ENCODE results near the gene ST8SIA6.

Gene ST8SIA6

DNA sequence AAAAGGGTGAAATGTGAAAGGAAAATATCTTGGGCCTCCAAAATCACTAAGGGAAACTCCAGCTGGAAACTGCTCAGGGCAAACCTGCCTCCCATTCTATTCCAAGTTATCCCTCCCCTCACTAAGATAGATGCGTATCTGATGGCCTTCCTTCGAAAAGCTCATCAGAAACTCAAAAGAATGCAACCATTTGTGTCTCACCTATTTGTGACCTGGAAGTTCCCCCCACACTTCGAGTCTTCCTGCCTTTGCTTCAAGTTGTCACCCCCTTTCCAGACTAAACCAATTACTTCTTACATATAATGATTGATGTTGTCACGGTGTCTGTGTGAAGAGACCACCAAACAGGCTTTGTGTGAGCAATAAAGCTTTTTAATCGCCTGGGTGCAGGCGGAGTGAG lies 69.3 kb downstream of the ST8SIA6 start:
- DNase-seq, result no peak

DNA sequence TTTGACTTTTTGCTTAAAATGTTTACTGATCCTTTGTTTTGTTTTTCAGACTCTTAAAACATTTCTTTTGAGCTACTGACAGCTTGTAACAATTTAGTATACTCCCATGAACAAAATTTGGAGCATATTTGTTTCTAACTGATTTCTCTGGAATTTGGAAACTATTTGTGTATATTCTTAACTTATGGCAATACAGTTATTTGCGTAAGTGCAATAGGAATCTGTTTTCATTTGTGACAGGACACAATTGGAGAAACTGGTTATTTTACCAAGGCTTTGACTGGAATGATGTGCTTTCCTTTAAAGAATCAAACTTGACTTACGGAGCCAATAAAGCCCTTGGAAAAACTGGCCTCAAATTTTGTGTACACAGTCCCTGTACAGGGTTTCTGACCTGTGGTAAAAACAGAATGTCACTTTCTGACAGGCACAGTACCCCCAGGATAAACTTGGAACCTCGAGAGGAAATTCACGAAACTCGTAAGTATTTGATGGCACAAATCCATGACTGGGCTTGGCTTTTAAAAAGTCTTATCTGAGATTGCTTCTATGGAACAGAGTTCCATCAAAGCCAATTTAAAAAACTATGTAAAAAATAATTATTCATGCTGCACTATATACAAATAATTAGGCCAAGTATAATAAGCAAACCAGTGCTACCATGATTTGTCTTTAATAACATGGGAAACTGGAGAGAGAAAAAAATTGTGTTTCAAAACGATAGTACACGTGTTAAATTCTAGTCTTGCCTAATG lies 70.4 kb downstream of the ST8SIA6 start:
- no peak for DNase-seq

DNA sequence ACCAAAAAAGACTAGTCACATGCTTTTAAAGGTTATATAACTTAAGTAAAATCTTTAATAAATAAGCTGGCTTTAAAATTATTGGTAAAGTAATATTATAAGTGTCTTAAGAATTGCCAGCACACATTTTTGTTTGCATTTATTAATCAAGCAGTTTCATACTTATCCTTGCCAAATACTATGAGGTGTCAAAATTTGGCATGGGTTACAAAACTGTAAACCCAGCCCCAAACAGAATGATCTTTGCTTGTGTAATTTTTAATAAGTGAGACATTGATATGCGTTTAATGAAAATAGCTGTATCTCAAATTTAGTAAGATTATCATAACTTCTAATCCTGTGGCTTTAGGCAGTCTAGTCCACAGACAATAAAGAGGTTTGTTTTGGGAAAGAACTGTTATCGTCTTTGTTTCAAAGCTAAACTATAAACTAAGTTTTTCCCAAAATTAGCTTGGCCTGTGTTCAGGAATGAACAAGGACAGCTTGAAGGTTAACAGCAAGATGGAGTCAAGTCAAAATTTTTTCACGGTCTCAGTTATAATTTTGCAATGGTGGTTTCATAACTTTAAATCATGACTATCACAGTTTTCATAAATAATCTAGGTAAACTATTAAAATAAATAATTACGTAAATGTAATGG lies 72.8 kb downstream of the ST8SIA6 start:
- no peak for DNase-seq

DNA sequence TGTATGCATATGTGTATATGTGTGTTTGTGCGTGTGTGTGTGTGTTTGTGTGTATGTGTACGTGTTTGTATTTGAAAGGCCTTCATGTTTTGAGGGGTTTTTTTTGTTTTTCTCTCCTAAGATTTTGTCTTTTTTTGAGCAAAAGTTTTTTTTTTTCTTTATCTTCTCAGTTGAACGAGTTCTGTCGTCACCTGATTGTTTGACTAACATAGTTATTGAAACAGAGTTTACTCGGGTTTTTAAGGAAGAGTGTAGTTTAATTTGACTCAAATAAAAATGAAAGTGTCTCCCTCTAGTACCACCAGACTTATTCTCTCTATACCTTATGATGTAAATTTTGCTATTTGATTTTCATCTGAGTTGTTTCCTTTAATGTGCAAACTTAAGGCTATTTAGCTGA lies 73.5 kb downstream of the ST8SIA6 start:
- DNase-seq, result no peak

DNA sequence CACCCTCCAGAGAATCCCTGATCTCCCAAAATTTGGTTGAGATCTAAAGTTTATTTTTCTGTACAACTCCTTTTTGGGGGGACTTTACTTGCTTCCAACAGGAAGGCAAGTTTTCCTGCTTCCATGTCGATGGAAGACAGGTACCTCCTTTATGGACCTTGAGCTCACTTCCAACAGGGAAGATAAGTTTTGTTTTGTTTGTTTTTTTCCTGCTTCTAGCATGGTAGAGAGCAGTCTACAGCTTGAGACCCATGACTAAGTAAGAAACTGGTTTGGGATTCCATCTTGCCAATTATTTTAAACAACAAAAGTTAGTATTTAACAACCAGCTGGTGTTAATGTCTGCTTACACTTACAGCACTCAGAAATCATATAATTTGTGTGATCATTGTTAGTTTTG lies 74.4 kb downstream of the ST8SIA6 start:
- no peak for DNase-seq

DNA sequence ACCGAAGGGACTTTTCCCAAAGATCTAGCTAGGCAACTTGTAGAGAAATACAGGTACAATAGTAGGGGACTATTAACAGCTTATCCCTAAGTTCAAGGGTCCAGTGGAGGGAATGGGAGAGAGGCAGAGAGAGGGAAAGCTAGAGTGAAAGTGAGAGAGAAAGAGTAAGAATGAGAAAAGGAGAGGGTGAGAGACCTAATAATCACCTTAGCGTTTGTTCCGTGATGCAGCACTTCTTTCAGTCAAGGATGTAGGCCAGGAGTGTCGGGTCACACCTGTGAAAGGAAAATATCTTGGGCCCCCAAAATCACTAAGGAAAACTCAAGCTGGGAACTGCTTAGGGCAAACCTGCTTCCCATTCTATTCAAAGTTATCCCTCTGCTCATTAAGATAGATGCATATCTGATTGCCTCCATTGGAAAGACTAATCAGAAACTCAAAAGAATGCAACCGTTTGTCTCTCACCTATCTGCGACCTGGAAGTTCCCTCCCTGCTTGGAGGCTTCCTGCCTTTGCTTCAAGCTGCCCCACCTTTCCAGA lies 75.2 kb downstream of the ST8SIA6 start:
- no peak for DNase-seq

DNA sequence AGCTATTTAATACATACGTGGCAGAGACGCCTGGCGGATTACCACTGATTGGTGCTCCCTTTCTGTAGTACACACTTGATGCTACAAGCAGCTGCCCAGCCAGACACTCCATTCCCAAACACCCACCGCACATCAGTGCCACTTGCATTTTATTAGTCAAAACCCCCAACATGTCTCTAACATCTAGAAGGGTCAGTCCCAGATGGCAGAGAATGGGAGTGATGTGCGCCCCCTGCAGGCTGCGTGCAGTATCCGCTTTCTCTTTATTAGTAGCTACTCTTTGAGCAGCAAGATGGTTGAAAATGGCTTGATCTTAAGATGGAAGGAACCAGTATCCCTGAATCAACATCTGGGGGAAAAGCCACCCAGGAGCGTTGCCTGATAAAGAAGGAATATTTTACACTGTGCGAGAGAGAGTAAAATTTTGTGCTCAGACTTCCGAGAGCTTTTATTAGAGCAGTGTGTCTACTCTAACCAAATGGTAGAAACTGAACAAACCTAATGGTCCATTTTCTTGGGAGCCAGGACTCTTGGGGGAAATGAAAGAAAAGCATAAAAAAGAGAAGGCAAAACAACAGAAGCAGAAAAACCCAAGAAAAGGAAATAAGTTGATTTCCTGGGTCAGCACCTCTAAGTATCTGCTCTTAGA lies 78.3 kb downstream of the ST8SIA6 start:
- DNase-seq, result no peak

DNA sequence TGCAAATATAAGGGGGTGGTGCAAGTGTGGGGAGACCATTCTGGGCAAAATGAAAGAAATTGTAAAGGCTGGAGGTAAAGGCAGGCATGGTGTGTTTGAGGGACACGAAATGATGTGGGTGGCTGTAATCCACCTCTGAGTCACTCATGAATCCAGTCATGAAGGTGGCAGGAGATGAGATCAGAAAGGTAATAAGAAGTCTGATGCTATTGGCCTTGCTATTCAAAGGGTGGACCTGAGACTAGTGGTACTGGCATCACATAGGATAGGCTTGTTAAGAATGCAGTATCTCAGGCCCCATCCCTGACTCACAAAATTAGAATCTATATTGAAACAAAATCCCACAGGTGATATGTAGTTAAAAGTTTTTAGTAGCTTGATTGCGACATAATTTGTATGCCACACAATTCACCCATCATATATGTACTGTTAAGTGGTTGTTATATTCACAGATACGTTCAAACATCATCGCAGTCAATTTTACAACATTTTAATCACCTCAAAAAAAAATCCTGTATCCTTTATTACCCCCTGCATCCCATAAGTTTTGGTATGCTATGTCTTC lies 85.6 kb downstream of the ST8SIA6 start:
- DNase-seq, result no peak

DNA sequence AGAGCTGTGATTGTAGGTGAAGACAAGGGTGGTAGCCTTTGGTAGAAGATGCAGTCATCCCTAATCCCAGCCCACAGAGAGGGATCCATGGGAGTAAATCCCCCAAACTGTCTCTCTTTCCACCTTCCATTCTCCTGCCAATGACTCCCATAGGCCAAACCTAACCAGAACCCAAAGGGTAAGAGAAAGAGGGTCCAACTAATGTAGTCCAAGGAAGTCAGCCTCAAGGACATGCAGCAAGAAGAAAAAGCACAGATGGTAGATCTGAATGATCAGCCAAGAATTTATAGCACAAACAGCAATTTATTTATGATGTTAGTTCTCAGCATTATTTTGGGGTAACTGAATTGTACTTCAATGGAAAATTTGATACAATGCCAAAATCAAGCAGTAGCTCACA lies 87.7 kb downstream of the ST8SIA6 start:
- DNase-seq, result no peak

DNA sequence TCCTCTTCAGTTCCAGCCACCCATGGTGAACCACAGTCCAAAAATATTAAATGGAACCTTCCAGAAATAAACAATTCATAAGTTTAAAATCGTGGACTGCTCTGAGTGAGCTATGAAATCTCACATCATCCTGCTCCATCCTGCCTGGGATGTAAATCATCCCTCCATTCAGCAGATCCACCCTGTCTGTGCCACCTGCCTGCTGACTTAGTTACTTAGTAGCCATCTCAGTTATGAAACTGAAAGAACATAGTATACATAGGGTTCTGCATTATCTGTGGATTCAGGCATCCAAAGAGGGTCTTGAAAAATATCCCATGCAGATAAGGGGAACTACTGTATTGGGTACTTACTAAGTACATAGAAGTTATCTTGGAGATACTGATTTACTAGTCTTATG lies 89.0 kb downstream of the ST8SIA6 start:
- DNase-seq, result no peak

DNA sequence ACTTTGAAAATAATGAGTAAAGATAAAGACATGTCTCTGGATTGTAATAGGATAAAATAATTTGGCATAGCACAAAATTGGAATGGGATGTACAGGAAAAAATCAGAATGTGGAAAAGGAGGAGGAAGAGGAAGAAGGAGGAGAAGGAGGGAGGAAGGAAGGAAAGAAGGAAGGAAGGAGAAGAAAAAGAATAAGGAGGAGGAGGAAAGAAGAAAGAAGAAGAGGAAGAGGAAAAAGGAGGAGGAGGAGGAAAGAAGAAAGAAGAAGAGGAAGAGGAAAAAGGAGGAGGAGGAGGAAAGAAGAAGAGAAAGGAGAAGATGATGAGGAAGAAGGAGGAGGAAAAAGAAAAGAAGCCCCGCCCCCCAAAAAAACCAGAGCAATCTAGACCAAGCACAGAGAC lies 95.9 kb downstream of the ST8SIA6 start:
- no peak for DNase-seq

DNA sequence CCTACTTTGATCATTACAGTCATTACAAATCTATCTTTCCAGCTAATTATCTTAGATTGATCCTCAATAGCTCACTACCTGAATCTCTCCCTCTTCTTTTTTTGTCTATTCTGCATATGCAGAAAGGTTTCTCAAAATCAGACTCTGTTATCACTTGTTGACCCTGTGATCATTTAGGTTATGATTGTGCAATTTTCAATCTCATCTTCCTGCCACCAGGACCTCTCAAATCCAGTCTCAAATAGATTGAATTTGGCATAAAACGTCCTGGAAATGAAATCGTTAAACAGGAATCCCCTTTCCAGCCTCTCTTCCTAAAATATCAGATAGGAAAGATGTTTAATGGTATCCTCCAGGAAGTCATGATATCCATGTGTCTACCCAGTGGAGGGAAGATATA lies 96.6 kb downstream of the ST8SIA6 start:
- DNase-seq, result no peak

DNA sequence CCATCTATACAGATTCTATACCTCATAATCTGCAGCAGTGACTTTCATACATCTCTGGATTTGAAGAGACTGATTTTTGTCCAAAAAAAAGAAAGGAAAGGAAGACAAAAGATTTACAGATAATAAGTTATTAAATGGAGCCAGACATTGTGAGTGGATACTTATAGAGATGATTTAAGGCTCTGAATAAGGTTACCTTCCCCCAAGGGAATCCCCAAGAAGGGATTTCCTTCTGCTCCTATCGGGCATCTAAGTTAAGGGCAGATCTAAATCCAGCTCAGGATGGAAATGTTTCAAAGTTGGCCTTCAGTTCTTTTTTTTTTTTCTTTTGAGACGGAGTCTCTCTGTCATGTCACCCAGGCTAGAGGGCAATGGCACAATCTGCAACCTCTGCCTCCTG lies 97.6 kb downstream of the ST8SIA6 start:
- DNase-seq, result no peak

DNA sequence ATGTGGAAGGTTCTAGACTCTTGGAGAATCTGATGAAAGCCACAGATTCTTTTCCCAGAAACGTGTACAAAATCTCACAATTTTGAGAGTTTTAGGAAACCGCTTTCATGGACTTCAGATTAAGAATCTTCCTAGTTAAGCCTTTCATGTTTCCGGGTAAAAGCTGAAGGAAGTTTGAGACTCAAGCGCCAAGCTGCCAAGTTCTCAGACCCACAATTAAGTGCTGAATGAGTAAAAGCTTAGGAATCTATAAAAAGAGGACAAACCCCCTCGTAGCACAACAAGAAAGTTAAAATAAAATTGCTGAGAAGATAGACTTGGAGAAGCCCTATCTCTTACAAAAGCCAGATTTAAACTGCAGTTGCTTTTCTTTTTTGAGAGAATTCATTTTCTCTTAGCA lies 99.6 kb downstream of the ST8SIA6 start:
- no peak for DNase-seq

DNA sequence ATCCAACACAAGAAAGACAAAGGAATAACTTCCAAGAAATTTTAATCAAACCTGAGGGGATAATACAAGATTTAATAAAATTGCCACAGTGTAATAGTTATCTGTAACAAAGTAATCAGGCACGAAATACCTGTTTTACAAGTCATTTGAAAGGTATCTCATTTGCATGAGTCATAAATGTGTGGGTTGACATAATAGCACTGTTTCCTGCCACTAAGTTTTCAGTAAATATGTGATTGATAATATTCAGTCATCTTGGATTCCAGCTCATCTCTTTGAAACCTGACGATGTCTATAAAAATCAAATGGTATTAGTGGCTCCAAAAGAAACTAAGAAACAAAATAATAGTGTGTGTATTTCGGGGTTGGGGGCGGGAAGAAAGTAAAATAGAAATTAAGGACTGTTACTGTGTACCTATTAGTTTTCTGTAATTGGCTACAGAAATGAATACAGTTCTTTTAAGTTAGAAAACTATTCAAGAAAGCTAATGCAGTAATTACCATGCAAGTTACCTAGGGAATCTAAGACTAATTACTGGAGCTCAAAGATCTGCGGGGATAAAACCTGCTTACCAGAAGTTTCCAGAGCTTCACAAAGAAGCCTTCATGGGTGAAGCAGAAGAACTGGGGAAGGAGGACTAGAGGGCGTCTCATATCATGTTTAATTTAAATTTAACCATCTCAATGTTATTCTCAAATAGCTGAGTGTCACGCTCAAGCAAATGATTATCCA lies 100.7 kb downstream of the ST8SIA6 start:
- no peak for DNase-seq

DNA sequence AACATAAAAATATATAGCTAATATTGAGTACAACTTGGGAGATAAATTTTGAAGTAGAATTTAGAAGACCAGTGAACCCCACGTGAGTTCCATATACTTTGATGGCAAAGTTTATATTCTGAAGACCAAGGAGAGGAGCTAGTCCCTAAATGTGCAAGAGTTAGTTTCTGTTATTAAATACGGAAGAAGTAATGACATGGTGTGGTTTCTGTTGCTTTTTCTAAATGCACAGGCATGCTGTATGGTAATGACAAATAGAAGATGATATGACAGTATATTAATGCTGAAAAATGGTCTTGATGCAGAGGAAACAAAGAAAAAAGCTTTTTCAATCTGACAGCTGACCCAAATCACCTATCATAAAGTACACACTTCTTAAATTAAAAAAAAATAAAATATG lies 101.8 kb downstream of the ST8SIA6 start:
- no peak for DNase-seq

DNA sequence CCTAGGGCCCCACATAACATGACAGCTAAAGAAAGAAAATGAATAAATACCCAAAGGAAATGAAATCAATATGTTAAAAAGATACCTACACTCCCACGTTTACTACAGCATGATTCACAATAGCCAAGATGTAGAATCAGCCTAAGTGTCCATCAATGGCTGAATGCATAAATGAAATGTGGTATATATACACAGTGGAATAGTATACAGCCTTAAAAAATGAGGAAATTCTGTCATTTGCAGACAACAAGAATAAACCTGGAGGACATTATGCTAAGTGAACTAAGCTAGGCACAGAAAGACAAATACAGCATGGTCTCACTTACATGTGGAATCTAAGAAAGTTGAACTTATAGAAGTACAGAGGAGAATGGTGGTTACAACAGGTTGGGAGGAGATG lies 102.9 kb downstream of the ST8SIA6 start:
- DNase-seq, result no peak

DNA sequence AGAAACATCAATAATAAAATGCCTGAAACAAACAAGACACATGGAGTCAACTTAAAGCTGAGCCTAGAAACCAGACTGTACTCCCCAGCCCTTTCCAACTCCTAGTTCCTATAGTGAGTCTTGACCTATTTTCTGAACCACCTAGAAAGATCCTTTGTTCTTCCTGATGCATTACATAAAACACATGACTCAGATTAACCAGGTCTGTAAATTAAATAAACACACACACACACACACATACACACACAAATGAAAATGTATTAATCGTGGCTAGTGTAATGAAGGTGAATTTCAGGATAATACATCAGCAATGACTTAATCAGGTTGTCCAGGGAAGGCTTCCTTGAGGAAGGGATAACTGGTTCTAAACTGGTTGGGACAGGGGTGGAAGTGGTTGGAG lies 104.7 kb downstream of the ST8SIA6 start:
- DNase-seq, result no peak

DNA sequence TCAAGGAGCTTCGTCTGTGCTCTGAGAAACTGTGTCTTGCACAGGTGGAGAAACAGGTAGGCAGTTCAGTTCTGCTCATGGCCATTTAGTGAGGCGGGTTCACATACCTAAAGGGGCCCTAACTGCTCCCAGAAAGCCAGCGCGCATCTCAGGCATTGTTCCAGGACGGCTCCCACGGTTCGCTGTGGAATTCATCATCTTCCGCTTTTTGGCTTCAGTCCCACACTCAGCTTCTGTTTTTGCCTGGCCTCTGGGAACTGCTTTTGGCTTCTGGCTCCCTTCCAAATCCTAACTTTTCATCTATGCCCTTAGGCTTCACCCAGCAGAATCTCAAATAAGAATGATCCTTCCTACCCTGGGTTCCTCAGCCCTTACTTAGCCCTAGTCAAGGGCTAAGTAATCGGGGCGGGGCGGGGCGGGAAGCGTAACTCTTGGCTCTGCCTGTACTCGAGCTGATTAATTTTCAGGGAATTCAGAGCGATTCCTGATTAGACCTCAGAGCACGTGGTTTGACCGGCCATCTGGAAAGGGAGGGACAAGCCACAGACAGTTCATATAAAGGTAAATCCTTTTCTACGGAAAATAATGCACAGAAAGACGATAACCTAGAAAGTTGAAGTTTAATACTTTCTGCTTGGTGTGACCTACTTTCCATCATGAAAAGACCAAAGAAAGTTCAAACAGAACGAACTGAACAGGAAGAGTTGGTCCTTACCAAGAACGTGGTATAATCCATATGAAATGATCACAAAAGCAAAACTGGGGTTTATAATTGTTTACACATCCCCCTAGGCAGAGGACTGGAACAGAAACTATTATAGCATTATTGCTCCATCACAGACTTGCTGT lies 105.7 kb downstream of the ST8SIA6 start:
- DNase-seq, result no peak

DNA sequence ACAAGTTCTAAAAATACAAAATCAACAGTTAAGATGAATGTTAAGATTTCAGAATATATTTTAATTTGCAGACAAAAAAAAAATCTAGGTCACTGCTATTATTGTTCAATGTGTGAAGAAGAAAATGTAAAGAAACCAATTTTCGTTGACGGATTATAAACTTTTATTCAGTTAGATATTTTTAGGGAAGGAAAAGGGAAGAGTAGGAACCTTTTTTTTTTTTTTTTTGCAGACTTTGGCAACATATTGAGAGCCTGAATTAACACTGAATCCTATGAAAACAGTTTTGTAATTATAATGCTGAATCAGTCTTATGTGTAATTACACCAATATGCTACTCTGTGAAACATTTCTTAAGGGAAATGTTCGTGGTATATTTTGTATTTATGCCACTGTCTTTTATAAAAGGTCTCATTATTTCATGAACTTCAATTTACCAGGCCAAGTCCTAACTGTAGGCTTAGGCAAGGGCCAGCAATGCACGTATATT lies 106.3 kb downstream of the ST8SIA6 start:
- DNase-seq, result no peak

DNA sequence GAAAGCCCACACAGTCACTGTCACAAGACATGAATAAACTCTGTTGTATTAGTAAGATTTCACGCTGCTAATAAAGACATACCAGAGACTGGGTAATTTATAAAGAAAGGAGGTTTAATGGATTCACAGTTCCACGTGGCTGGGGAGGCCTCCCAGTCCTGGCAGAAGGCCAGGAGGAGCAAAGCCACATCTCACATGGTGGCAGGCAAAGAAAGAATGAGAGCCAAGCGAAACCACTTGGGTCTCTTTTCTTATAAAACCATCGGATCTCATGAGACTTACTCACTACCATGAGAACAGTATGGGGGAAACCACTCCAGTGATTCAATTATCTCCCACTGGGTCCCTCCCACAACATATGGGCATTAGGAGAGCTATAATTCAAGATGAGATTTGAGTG lies 110.2 kb downstream of the ST8SIA6 start:
- DNase-seq, result no peak

DNA sequence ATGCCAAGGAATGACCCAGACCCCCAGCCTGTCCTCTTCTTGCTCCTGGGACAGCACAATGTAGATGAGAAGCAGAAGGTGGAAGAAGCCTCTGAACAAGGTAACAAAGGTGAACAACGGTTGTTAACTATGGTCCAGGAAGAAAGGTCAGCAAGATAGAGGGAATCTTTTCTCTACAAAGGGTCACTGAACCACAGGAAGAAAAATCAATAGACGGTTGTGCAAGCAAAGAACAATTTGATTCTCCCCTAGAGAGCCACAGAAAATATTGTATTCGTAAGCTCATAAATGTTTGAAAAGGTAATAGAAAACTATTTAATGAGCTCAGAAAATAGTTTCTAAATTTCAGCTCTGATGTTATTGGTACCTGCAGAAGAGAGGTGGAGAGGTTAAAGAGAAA lies 111.3 kb downstream of the ST8SIA6 start:
- DNase-seq, result no peak

Measured in C1 segment of cervical spinal cord (tissue), 14 donors.